ENCODE data around the gene SLC16A9.

The SLC16A9 gene

DNA sequence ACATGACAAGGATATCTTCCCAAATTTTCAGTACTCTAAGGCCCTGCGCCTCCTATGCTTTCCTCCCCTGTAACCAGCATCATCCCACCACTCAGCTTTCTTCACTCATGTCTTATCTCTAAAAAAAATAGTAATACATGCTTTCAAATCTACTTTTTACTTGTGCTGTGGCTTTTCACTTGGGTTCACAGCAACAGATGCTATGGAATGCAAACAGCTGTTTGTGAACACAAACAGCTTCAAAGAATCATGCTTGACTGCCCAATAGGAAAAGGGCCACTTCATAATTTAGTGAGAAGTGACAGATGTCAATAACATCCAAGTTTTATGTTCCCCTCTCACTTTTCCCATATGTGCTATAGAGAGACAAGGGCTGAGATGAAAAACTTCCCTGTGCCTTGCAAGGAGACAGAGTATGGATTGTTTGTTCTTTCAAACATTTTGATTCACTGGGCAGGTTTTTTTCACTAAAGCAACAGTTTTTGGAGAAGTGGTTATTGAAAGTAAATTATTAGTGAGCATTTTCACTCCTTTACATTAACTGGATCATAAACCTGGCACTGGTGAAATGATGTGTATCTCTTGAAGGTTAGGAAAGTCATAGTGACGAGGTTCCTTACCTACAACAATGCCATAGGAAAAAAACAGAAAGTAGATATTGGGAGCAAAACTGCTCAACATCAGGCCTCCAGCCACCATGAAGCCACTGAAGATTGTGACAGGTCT is 37.3 kb downstream of the SLC16A9 start:
- TF ChIP-seq ESRRG (CRISPR knock-in tag; IDR thresholded peaks at IDR 0.05) (no peak), BACH2 (CRISPR knock-in tag; IDR thresholded peaks at IDR 0.05; ENCODE audit: borderline replicate concordance) (no peak), CSDC2 (CRISPR knock-in tag; IDR thresholded peaks at IDR 0.05) (no peak), ZFP30 (CRISPR knock-in tag; IDR thresholded peaks at IDR 0.05) (no peak), ZC3H10 (CRISPR knock-in tag; IDR thresholded peaks at IDR 0.05) (no peak), TOX (CRISPR knock-in tag; IDR thresholded peaks at IDR 0.05; ENCODE audit: borderline replicate concordance) (no peak), ARNTL (CRISPR knock-in tag; IDR thresholded peaks at IDR 0.05; ENCODE audit: borderline replicate concordance, low read depth) (no peak)
- ATAC-seq: no peak

GRCh38 chr10:59670269-59670668 is 39.4 kb downstream of the SLC16A9 start:
- TF ChIP-seq TOX (CRISPR knock-in tag; IDR thresholded peaks at IDR 0.05; ENCODE audit: borderline replicate concordance) (no peak), ZC3H10 (CRISPR knock-in tag; IDR thresholded peaks at IDR 0.05) (no peak), CSRNP3 (CRISPR knock-in tag; IDR thresholded peaks at IDR 0.05) (no peak), ZFP3 (CRISPR knock-in tag; IDR thresholded peaks at IDR 0.05) (no peak), SNAI2 (CRISPR knock-in tag; IDR thresholded peaks at IDR 0.05) (no peak), POU6F1 (CRISPR knock-in tag; IDR thresholded peaks at IDR 0.05; ENCODE audit: borderline replicate concordance, low read depth) (no peak), BACH2 (CRISPR knock-in tag; IDR thresholded peaks at IDR 0.05; ENCODE audit: borderline replicate concordance) (no peak), CREB5 (CRISPR knock-in tag; IDR thresholded peaks at IDR 0.05; ENCODE audit: low read depth) (no peak), ZFP30 (CRISPR knock-in tag; IDR thresholded peaks at IDR 0.05) (no peak), TCF4 (CRISPR knock-in tag; IDR thresholded peaks at IDR 0.05; ENCODE audit: borderline replicate concordance) (no peak), GLIS3 (CRISPR knock-in tag; IDR thresholded peaks at IDR 0.05) (no peak)
- TF ChIP-seq, protein P1, sequence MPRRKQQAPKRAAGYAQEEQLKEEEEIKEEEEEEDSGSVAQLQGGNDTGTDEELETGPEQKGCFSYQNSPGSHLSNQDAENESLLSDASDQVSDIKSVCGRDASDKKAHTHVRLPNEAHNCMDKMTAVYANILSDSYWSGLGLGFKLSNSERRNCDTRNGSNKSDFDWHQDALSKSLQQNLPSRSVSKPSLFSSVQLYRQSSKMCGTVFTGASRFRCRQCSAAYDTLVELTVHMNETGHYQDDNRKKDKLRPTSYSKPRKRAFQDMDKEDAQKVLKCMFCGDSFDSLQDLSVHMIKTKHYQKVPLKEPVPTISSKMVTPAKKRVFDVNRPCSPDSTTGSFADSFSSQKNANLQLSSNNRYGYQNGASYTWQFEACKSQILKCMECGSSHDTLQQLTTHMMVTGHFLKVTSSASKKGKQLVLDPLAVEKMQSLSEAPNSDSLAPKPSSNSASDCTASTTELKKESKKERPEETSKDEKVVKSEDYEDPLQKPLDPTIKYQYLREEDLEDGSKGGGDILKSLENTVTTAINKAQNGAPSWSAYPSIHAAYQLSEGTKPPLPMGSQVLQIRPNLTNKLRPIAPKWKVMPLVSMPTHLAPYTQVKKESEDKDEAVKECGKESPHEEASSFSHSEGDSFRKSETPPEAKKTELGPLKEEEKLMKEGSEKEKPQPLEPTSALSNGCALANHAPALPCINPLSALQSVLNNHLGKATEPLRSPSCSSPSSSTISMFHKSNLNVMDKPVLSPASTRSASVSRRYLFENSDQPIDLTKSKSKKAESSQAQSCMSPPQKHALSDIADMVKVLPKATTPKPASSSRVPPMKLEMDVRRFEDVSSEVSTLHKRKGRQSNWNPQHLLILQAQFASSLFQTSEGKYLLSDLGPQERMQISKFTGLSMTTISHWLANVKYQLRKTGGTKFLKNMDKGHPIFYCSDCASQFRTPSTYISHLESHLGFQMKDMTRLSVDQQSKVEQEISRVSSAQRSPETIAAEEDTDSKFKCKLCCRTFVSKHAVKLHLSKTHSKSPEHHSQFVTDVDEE (CRISPR knock-in tag; IDR thresholded peaks at IDR 0.05): no peak
- TF ChIP-seq, protein P2, sequence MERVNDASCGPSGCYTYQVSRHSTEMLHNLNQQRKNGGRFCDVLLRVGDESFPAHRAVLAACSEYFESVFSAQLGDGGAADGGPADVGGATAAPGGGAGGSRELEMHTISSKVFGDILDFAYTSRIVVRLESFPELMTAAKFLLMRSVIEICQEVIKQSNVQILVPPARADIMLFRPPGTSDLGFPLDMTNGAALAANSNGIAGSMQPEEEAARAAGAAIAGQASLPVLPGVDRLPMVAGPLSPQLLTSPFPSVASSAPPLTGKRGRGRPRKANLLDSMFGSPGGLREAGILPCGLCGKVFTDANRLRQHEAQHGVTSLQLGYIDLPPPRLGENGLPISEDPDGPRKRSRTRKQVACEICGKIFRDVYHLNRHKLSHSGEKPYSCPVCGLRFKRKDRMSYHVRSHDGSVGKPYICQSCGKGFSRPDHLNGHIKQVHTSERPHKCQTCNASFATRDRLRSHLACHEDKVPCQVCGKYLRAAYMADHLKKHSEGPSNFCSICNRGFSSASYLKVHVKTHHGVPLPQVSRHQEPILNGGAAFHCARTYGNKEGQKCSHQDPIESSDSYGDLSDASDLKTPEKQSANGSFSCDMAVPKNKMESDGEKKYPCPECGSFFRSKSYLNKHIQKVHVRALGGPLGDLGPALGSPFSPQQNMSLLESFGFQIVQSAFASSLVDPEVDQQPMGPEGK (CRISPR knock-in tag; IDR thresholded peaks at IDR 0.05; ENCODE audit: borderline replicate concordance): no peak
- no peak for ATAC-seq

DNA sequence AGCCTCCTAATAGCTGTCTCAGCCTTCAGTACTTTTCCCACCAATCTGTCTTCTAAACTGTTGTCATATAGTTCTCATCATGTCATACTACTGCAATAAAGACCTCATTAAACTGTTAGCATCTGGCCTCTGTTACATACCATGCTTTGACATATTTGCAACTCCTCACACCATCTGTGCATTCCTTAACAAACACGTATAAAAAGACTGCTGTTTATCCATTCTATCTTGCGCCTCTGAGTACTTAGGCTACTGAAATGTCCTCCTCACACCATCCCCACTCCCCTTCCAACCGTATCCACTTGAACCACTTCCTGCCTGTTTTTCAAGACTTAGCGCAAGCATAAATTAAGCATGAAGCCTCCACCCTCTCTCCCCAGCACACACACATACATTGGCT is 41.6 kb downstream of the SLC16A9 start:
- ATAC-seq: no peak

More for the DNA sequence above, 41.6 kb downstream of the SLC16A9 start:
- TF ChIP-seq POU6F1 (CRISPR knock-in tag; IDR thresholded peaks at IDR 0.05; ENCODE audit: borderline replicate concordance, low read depth): no peak
- no peak for TF ChIP-seq GLIS3 (CRISPR knock-in tag; IDR thresholded peaks at IDR 0.05)
- no peak for TF ChIP-seq BACH2 (CRISPR knock-in tag; IDR thresholded peaks at IDR 0.05; ENCODE audit: borderline replicate concordance)
- no peak for TF ChIP-seq SNAI2 (CRISPR knock-in tag; IDR thresholded peaks at IDR 0.05)
- TF ChIP-seq CREB5 (CRISPR knock-in tag; IDR thresholded peaks at IDR 0.05; ENCODE audit: low read depth): no peak
- TF ChIP-seq TCF4 (CRISPR knock-in tag; IDR thresholded peaks at IDR 0.05; ENCODE audit: borderline replicate concordance): no peak
- TF ChIP-seq RARB (CRISPR knock-in tag; IDR thresholded peaks at IDR 0.05): no peak
- TF ChIP-seq ZFP30 (CRISPR knock-in tag; IDR thresholded peaks at IDR 0.05): no peak
- TF ChIP-seq OSR1 (CRISPR knock-in tag; IDR thresholded peaks at IDR 0.05): no peak
- no peak for TF ChIP-seq CSDC2 (CRISPR knock-in tag; IDR thresholded peaks at IDR 0.05)
- TF ChIP-seq, protein P1 (CRISPR knock-in tag; IDR thresholded peaks at IDR 0.05): no peak
- TF ChIP-seq ZC3H10 (CRISPR knock-in tag; IDR thresholded peaks at IDR 0.05): no peak
- no peak for TF ChIP-seq ARNTL (CRISPR knock-in tag; IDR thresholded peaks at IDR 0.05; ENCODE audit: borderline replicate concordance, low read depth)
- no peak for TF ChIP-seq ZNF8 (CRISPR knock-in tag; IDR thresholded peaks at IDR 0.05)
- no peak for TF ChIP-seq PPARA (CRISPR knock-in tag; IDR thresholded peaks at IDR 0.05; ENCODE audit: borderline replicate concordance)
